ENCODE results near the gene OR10A2.
"Not testable (repeated sequence)": the region's sequence is repeated elsewhere in the genome, so short reads cannot be mapped to it uniquely, and the experiment has no call there.

The OR10A2 gene

GRCh38 chr11:6889835-6890234 is 27.0 kb downstream of the OR10A2 start:
- no peak for DNase-seq

GRCh38 chr11:6892400-6892799 is 29.5 kb downstream of the OR10A2 start, which contains the start of gene OR2D2:
TSS of gene OR2D2 (minus strand) at chr11:6892500. CDS start at chr11:6892500, 0 bp downstream.
- DNase-seq: no peak

- no peak for DNase-seq
Measured at GRCh38 chr11:6894097-6894496, 31.2 kb downstream of the OR10A2 start.

- DNase-seq: no peak
Measured at GRCh38 chr11:6895010-6895409, 32.2 kb downstream of the OR10A2 start.

GRCh38 chr11:6898911-6899310 is 36.1 kb downstream of the OR10A2 start:
- DNase-seq: no peak

- no peak for DNase-seq
Measured at GRCh38 chr11:6900327-6900999, 37.6 kb downstream of the OR10A2 start.

- DNase-seq: not testable (repeated sequence)
Measured at GRCh38 chr11:6904804-6905203, 41.9 kb downstream of the OR10A2 start.

GRCh38 chr11:6911378-6911777 is 48.5 kb downstream of the OR10A2 start:
- no peak for DNase-seq

- DNase-seq: no peak
Measured at GRCh38 chr11:6911948-6912347, 49.1 kb downstream of the OR10A2 start.

GRCh38 chr11:6919698-6920097 is 56.8 kb downstream of the OR10A2 start:
- DNase-seq: no peak

- DNase-seq: no peak
Measured at GRCh38 chr11:6920702-6921101, 57.8 kb downstream of the OR10A2 start, which contains the start of gene OR2D3. TSS of gene OR2D3 (plus strand) at chr11:6921002. CDS start at chr11:6921002, 0 bp downstream.

Measured in stimulated activated CD4-positive, alpha-beta T cell treated with anti-CD3 and anti-CD28 coated beads, Interleukin-12 subunit alpha, Interleukin-12 subunit beta, amount 100 ng/mL, for 4 hours (primary cell).